H54 (cell line): ENCODE measurements around the gene ZBTB20.
A peak's percentile ranks its signal among the peaks of the same experiment; 100 is the strongest.

ENCODE experiments used
- DNase-seq: peaks from one replicate; pipeline ENCODE4 v3.0.0; 2011; ENCODE audit warnings: low spot score, mixed read lengths; ENCODE audit not compliant: insufficient read length
- FAIRE-seq: peaks from 3 replicates; lab custom pipeline; 2011; peaks lifted over from hg19 to GRCh38; lab: Jason Lieb, UNC
- POLR2A ChIP-seq: IDR thresholded peaks from 2 replicates; pipeline ENCODE4 v1.6.1; 2011; ENCODE audit warnings: low read depth, mild to moderate bottlenecking, low read length

ZBTB20 gene

GRCh38 chr3:114800272-114801031 lies 346.6 kb downstream of the ZBTB20 start:
- DNase-seq (no peak), FAIRE-seq (no peak)
- no peak for TF ChIP-seq POLR2A

- FAIRE-seq (peak; percentile 11), DNase-seq (no peak)
- no peak for TF ChIP-seq POLR2A
These were observed 347.3 kb downstream of the ZBTB20 start for GRCh38 chr3:114799816-114800215.

GRCh38 chr3:114796796-114797195 lies 350.3 kb downstream of the ZBTB20 start:
- no peak for TF ChIP-seq POLR2A

GRCh38 chr3:114794894-114795630 lies 352.0 kb downstream of the ZBTB20 start:
- FAIRE-seq: no peak
- DNase-seq: no peak
- no peak for TF ChIP-seq POLR2A

More at GRCh38 chr3:114796796-114797195, 350.3 kb downstream of the ZBTB20 start:
- FAIRE-seq (no peak), DNase-seq (no peak)

GRCh38 chr3:114792159-114792918 lies 354.7 kb downstream of the ZBTB20 start:
- DNase-seq: no peak
- no peak for TF ChIP-seq POLR2A

GRCh38 chr3:114790752-114791151 lies 356.3 kb downstream of the ZBTB20 start:
- TF ChIP-seq POLR2A: no peak
- FAIRE-seq (no peak), DNase-seq (no peak)

More at GRCh38 chr3:114792159-114792918, 354.7 kb downstream of the ZBTB20 start:
- FAIRE-seq: no peak

- FAIRE-seq: no peak
- no peak for DNase-seq
- no peak for TF ChIP-seq POLR2A
These were observed 357.3 kb downstream of the ZBTB20 start for GRCh38 chr3:114789803-114790202.

- FAIRE-seq (no peak), DNase-seq (no peak)
- TF ChIP-seq POLR2A: no peak
These were observed 371.7 kb downstream of the ZBTB20 start for GRCh38 chr3:114775395-114775794.

GRCh38 chr3:114770874-114771273 lies 376.2 kb downstream of the ZBTB20 start:
- TF ChIP-seq POLR2A: no peak
- FAIRE-seq (no peak), DNase-seq (no peak)

GRCh38 chr3:114764056-114764492 lies 383.0 kb downstream of the ZBTB20 start:
- no peak for DNase-seq
- FAIRE-seq: no peak
- no peak for TF ChIP-seq POLR2A

- FAIRE-seq (no peak), DNase-seq (no peak)
- no peak for TF ChIP-seq POLR2A
These were observed 384.9 kb downstream of the ZBTB20 start for GRCh38 chr3:114762144-114762543.

- DNase-seq (no peak), FAIRE-seq (peak; percentile 58)
- no peak for TF ChIP-seq POLR2A
These were observed 386.4 kb downstream of the ZBTB20 start for GRCh38 chr3:114760679-114761078.

- no peak for DNase-seq
- peak; percentile 84 for FAIRE-seq
- no peak for TF ChIP-seq POLR2A
These were observed 388.0 kb downstream of the ZBTB20 start for GRCh38 chr3:114758831-114759699.
